ENCODE results near the gene IMP3.
"Not testable (repeated sequence)": the region's sequence is repeated elsewhere in the genome, so short reads cannot be mapped to it uniquely, and the experiment has no call there.

The IMP3 gene

DNA sequence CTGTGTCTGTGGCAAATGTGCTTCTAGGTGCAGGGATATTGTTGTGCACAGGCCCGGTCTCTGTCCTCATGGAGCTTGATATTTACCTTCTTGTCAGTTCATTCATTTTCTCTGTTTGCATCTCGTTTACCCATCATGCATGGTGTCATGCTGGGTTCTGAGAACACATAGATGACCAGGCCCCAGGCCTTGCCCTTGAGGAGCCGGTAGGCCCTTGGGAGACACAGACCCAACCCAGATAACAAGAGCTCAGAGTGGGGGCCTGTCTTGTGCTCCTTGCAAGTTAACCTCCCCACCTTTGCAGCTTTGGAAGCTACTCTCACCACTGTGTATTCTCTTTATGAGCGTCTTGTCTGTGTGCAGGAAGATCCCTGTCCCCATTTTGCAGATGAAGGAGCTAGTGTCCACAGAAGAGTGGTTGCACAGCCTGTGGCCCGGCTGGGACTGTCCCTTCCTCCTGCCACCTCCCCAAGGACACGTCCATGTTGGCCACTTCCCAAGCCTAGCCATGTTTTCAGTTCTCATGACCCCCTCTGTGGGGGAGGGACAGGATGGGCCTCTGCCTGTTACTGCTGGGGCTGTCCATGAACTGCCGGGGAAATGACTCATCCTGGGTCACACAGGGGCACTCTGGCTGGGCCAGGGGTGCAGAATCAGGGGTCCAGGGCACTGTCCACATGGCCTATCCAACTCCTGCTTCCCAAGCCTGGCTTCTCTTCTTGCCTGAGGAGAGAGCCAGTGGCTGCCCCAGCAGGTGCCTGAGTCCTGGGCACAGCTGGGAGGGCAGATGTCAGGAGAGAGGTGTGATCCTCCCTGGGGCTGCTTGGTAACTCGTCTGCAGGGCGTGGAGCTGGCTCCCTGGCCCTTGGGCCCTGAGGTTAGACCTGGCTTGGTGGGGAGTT lies 11.1 kb upstream of the IMP3 start:
- DNase-seq (ENCODE audit: low read depth, low spot score) = no peak

GRCh38 chr15:75649848-75650247 lies 9.8 kb upstream of the IMP3 start:
- no peak for DNase-seq (ENCODE audit: low read depth, low spot score)

- no peak for DNase-seq (ENCODE audit: low read depth, low spot score)
Observed at GRCh38 chr15:75649045-75649761, 9.2 kb upstream of the IMP3 start.

GRCh38 chr15:75648156-75649000 lies 8.4 kb upstream of the IMP3 start:
- DNase-seq (ENCODE audit: low read depth, low spot score) = peak; percentile 70

GRCh38 chr15:75647370-75648155 lies 7.5 kb upstream of the IMP3 start, which contains the start of gene SNX33:
Gene SNX33 (plus strand): TSS chr15:75647912. CDS start chr15:75649103, 1,191 bp downstream.
- DNase-seq (ENCODE audit: low read depth, low spot score) = peak; percentile 94

DNA sequence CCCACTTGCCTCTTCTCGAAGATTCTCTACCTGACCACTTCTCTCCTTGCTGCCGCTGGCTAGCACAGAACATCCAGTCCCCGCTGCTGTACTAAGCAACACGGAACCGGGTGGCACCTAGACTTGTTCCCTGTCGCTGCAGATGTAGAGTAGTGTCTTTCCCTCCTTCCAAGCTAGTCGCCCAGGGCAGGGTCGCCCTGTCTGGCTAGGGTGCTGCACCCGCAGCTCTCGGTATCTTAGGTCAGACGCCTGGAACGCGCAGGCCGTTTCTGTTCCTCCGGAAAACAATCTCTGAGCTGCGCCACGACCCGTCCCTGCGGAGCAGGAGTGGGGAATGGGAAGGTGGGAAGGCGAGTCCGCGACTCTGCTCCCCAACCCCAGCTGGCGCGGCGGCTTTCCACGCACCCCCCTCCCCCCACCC lies 6.9 kb upstream of the IMP3 start:
- DNase-seq (ENCODE audit: low read depth, low spot score) = no peak

- DNase-seq (ENCODE audit: low read depth, low spot score) = no peak
Observed at GRCh38 chr15:75646112-75646943, 6.3 kb upstream of the IMP3 start.

DNA sequence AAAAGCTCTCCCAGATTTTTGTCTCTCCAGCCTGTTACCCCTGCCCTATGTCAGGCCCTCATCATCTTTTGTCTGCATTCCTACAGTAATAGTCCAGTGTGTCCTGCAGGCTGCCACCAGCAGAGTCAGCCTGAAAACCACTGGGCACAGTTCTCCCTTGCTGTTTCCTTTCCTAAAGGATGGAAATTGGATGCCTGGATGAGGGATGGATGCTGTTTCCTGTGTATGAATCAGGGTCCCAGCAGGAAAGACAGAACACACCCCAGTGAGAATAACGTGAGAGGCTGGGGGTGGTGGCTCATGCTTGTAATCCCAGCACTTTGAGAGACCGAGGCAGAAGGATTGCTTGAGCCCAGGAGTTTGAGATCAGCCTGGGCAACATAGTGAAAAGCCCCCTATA lies 4.4 kb upstream of the IMP3 start:
- DNase-seq (ENCODE audit: low read depth, low spot score) = no peak

- no peak for DNase-seq (ENCODE audit: low read depth, low spot score)
Observed at GRCh38 chr15:75641603-75642002, 1.6 kb upstream of the IMP3 start.

GRCh38 chr15:75641179-75641503 lies 1.1 kb upstream of the IMP3 start:
- no peak for DNase-seq (ENCODE audit: low read depth, low spot score)

DNA sequence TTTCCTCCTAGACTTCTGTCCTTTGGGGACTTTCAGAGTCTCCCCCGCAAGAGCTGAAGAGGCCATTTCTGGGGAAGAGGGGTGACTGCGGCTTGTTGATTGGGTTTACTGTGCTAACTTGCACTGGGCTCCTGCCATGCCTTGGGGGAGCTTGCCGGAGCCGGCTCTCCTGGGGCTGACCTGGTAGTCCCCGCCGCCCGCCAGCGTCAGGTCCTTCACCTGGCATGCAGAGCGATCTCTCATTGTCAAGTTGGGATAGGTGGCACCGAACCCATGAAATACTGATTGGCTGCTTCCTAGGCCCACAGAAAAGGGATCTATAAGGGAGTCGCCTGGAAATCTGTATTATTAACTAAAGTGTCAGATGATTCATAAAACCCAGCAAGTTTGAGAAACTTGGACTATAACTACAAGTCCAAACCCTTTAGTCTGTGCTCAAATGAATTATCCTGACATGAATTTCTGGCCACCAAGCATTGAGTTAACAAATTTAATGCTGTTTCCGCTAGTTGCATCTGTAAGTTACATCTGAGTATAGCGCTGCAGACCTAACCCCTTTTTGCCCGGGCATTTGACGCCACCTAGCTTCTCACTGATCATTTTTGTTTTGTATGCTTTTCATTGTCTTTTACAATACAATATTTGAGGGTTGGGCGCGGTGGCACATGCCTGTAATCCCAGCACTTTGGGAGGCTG lies 607 bp upstream of the IMP3 start:
- DNase-seq (ENCODE audit: low read depth, low spot score) = peak; percentile 62

- peak; percentile 55 for DNase-seq (ENCODE audit: low read depth, low spot score)
Observed at GRCh38 chr15:75639191-75639708, 774 bp downstream of the IMP3 start.

DNA sequence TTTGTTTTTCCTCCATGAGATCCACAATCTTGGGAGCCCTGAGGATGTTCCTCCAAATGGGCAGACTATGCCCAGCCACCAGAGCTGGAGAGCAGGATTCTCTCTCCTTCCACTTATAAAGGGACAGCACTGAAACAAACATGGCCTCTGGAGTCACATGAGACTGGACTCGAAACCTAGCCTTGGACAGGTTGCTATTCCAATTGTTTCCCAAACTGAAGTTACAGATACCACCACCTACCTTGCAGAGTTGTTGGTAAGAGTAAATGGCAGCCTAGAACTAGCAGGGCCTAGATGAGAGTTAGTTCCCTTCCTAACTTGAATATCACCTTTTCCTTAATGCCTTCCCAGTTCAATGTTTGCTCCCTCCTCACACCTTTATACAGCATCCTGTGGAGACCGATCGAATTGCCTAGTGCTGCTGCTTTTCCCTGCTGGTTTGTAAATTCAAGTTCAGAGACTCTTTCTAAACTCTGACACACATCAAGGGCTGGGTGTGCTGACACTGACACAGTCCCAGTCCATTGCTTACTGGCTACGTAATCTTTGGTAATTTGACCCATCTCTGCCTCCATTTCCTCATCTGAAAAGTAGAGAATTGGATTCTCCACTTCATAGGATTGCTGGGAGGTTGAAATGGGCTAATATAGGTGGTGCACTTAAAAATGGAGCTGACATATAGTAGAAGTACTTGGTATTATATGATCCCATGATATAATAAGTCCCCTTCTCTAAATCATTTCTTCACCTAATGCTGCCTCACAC lies 2.6 kb downstream of the IMP3 start:
- no peak for DNase-seq (ENCODE audit: low read depth, low spot score)

DNA sequence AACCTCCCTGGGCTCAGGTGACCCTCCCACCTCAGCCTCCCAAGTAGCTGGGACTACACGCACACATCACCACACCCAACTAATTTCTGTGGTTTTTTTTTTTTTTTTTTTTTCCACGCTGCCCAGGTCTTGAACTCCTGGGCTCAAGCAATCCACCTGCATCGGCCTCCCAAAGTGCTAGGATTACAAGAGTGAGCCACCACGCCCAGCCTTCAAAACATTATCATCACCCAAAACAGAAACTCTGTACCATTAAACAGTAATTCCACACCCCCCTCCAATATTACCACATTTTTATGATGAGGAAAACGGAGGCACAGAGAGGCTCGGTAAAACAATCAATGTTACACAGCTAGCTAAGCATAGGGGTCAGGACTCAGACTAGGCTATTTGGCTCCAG lies 4.0 kb downstream of the IMP3 start:
- DNase-seq (ENCODE audit: low read depth, low spot score) = no peak

DNA sequence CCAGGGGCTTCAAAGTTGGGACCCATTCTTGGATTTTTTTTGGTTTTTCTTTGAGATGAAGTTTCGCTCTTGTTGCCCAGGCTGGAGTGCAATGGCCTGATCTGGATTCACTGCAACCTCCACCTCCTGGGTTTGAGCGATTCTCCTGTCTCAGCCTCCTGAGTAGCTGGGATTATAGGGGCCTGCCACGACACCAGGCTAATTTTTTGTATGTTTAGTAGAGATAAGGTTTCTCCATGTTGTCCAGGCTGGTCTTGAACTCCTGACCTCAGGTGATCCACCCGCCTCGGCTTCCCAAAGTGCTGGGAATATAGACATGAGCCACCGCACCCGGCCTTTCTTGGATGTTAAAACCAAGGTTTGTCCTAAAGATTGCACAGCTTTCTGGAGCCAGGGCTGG lies 6.1 kb downstream of the IMP3 start:
- DNase-seq (ENCODE audit: low read depth, low spot score) = not testable (repeated sequence)

DNA sequence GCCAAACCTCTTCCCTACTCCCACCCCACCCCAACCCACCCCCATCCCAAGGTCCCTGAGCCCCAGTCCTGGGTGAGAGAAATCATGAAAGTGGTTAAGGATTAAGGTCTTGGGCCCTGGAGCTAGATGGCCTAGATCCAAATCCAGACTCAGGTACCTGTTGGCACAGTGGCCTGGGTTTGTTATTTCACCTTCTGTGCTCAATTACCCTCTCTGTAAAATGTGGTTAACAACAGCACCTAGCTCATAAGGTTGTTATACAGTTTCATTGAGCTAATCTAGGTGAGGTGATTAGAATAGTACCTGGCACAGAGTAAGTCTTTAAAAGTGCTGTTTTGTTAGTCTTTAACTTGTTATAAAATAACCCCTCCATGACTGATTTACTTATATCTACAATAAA lies 8.1 kb downstream of the IMP3 start:
- no peak for DNase-seq (ENCODE audit: low read depth, low spot score)

- peak; percentile 97 for DNase-seq (ENCODE audit: low read depth, low spot score)
Observed at GRCh38 chr15:75625542-75626347, 14.3 kb downstream of the IMP3 start, which contains the start of gene SNUPN. Gene SNUPN (minus strand): TSS chr15:75625725. CDS start chr15:75621051, 4,674 bp downstream.

DNA sequence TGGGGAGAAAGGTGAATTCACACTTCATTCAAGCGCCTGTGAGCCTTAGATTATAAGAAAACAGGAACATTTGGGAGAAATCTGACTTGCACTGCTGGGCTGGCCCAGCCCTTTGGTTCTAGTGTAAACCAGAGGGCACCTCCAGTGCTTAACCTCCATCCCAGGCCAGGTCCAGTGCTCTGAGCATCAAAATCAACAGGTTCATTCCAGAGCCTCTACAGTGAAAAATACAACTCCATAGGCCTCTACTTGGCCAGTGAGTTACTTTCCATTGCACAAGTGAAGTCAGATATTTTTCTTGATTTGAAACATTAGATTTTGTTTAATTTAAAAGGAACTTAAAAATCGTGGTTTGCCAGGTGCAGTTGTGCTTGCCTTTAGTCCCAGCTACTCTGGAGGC lies 17.5 kb downstream of the IMP3 start:
- DNase-seq (ENCODE audit: low read depth, low spot score) = no peak
